K562 (cell line): ENCODE results near the gene TRPC4AP. TPM values are rescaled to one million over a fixed set of nuclear protein-coding genes. Genes with fewer than 3 reads are reported as not detected.
A peak's percentile ranks its signal among the peaks of the same experiment; 100 is the strongest.

Experiments used
- ATAC-seq: fragments of 200-7000 bp; cut with Tn5 transposase; 3 replicates; pipeline ENCODE4 v1.9.1; 2020; ENCODE audit warnings: moderate library complexity
- BruUV-seq: library from RNA; stranded (reverse); fragments of 400-500 nt; replicated peaks from 2 replicates; lab custom pipeline; 2021; lab: Mats Ljungman, UMichigan
- CTCF ChIA-PET: fragments of 300-600 bp; formaldehyde crosslinking; extraction: SDS; loops from one replicate; lab custom pipeline; 2021; ENCODE audit warnings: low intra/inter-chr PET ratio; lab: Yijun Ruan, JAX
- POLR2A ChIA-PET: fragments of 300-600, 350-650 bp; sonication (Branson Sonifier 250); formaldehyde crosslinking; extraction: SDS; loops from one replicate; lab custom pipeline; 2021; ENCODE audit warnings: antibody characterized with exemption, inconsistent platforms; lab: Yijun Ruan, JAX
- DNase-seq, 4 experiments: peaks; one replicate each; pipeline versions ENCODE4 v3.0.0 to v3.0.0-alpha.2; 2011 to 2018; ENCODE audit warnings: low spot score in 3 of 4, mixed read lengths in 3 of 4; ENCODE audit errors: extremely low read depth in 1 of 4
- FAIRE-seq: peaks from 2 replicates; lab custom pipeline; 2011; peaks lifted over from hg19 to GRCh38; lab: Jason Lieb, UNC
- H2AFZ ChIP-seq: 2 replicates; pipeline ENCODE4 v1.6.0; 2011; ENCODE audit warnings: low read depth, low read length, control low read depth, inconsistent platforms
- H3K27ac ChIP-seq: fragments of 200-600 bp; 3 replicates; pipeline ENCODE4 v1.8.0; 2011; ENCODE audit warnings: low read depth, mild to moderate bottlenecking, control low read depth, inconsistent platforms, low read length, moderate library complexity, mixed read lengths; ENCODE audit errors: extremely low read depth
- H3K27me3 ChIP-seq, 2 experiments: fragments of 300-600 bp in 1 of 2; 2 replicates in 1 of 2; 3 replicates in 1 of 2; pipeline versions ENCODE4 v1.6.0 to v1.8.0; 2011; ENCODE audit warnings: inconsistent platforms in 2 of 2, low read length in 2 of 2, mild to moderate bottlenecking in 1 of 2, mixed read lengths in 1 of 2, moderate library complexity in 1 of 2; ENCODE audit not compliant: control insufficient read depth in 2 of 2, insufficient read depth in 2 of 2
- H3K36me3 ChIP-seq: fragments of 300-600 bp; 3 replicates; pipeline ENCODE4 v1.8.0; 2011; ENCODE audit warnings: mild to moderate bottlenecking, low read length, inconsistent platforms; ENCODE audit not compliant: control insufficient read depth, insufficient read depth
- H3K4me1 ChIP-seq, 2 experiments: fragments of 200-600 bp in 1 of 2; replicated peaks in 1 of 2; 2 replicates in 1 of 2; 3 replicates in 1 of 2; pipeline versions ENCODE4 v1.5.1 to v1.8.0; 2011; ENCODE audit warnings: inconsistent platforms in 2 of 2, low read length in 2 of 2, mild to moderate bottlenecking in 1 of 2, mixed read lengths in 1 of 2, moderate library complexity in 1 of 2; ENCODE audit not compliant: control insufficient read depth in 2 of 2, insufficient read depth in 2 of 2
- H3K4me2 ChIP-seq: 2 replicates; pipeline ENCODE4 v1.6.1; 2011; ENCODE audit warnings: low read length, control low read depth, inconsistent platforms, mixed read lengths; ENCODE audit not compliant: insufficient read depth
- H3K4me3 ChIP-seq: fragments of 200-600 bp; sonication (generic), shearing (Covaris generic); 2 replicates; pipeline ENCODE4 v1.5.1; 2016; ENCODE audit warnings: control low read depth, inconsistent platforms
- H3K79me2 ChIP-seq: fragments of 200-600 bp; 3 replicates; pipeline ENCODE4 v1.8.0; 2011; ENCODE audit warnings: low read length, inconsistent platforms; ENCODE audit not compliant: control insufficient read depth, insufficient read depth
- H3K9ac ChIP-seq, 2 experiments: 2 replicates each; pipeline versions ENCODE4 v1.6.0 to v1.6.1; 2011; ENCODE audit warnings: low read depth in 2 of 2, low read length in 2 of 2, control low read depth in 1 of 2, inconsistent platforms in 1 of 2, mild to moderate bottlenecking in 1 of 2, mixed read lengths in 1 of 2; ENCODE audit not compliant: insufficient read depth in 1 of 2
- H3K9me1 ChIP-seq: one replicate; pipeline ENCODE4 v1.6.0; 2011; ENCODE audit warnings: inconsistent platforms, mild to moderate bottlenecking, low read length, moderate library complexity; ENCODE audit not compliant: control insufficient read depth, insufficient read depth
- H3K9me3 ChIP-seq: replicated peaks from 2 replicates; pipeline ENCODE4 v1.5.1; 2011; ENCODE audit warnings: low read depth, low read length, inconsistent platforms; ENCODE audit not compliant: control insufficient read depth, insufficient read depth
- H4K20me1 ChIP-seq: replicated peaks from 2 replicates; pipeline ENCODE4 v1.6.1; 2011; ENCODE audit warnings: low read length, inconsistent platforms, mixed read lengths; ENCODE audit not compliant: control insufficient read depth, insufficient read depth
- RAD21 ChIP-seq, 2 experiments: fragments of 250-450 bp in 1 of 2; fragments of 450-650 bp in 1 of 2; sonication (Bioruptor Pico) in 1 of 2; formaldehyde crosslinking in 1 of 2; IDR thresholded peaks in 1 of 2; conservative IDR thresholded peaks in 1 of 2; 2 replicates each; pipeline versions ENCODE4 v1.4.0 to v1.8.0; 2020 to 2022; ENCODE audit warnings: mild to moderate bottlenecking in 2 of 2, moderate library complexity in 1 of 2
- WGBS: fragments of 100-300 bp; shearing (Covaris generic); methylation state at CpG from one replicate; pipeline ENCODE4 v1.1.6; 2016; ENCODE audit warnings: low coverage, mixed read lengths; ENCODE audit not compliant: insufficient coverage; ENCODE audit errors: missing lambda C conversion rate; 5-methylcytosine and 5-hydroxymethylcytosine counted together
- in situ Hi-C: fragments of 300-500 bp; cut with MboI; formaldehyde crosslinking; loops from 4 replicates; pipeline ENCODE4 v1.15.0; 2018; ENCODE audit warnings: inconsistent platforms, mixed read lengths
- intact Hi-C: fragments of 100-400 bp; cut with micrococcal nuclease; formaldehyde crosslinking; loops from 2 replicates; pipeline ENCODE4 v1.14.2; 2022
- polyA plus RNA-seq, 8 experiments: library from polyadenylated mRNA; depleted of rRNA in 4 of 8; stranded (reverse) in 5 of 8; unstranded in 3 of 8; fragments of >200 nt; fragmentation: Nextera tagmentation in 2 of 8; fragmentation: Illumina TruSeq in 1 of 8; extraction: Ambion mirVana in 2 of 8; extraction: Trizol in 1 of 8; gene quantifications; 2 replicates each; pipeline versions ENCODE4 v1.2.1 to v1.2.3, GENCODE V29; 2011 to 2014; ENCODE audit warnings: inconsistent platforms in 1 of 8, missing spikeins in 1 of 8
- total RNA-seq, 7 experiments: library from RNA; depleted of rRNA in 6 of 7; stranded (reverse); fragments of >200 nt in 6 of 7; fragmentation: Illumina TruSeq in 2 of 7; extraction: Trizol in 2 of 7; gene quantifications; 2 replicates each; pipeline versions ENCODE4 v1.2.1 to v1.2.3, GENCODE V29; 2011 to 2021; ENCODE audit warnings: low replicate concordance in 1 of 7
- TF ChIP-seq, protein P1 (sequence below): sonication (generic); formaldehyde crosslinking; IDR thresholded peaks from 2 replicates; pipeline ENCODE4 v1.9.0; 2022; ENCODE audit warnings: mild to moderate bottlenecking, missing genetic modification reagents
- TF ChIP-seq, protein P2 (sequence below): sonication (generic); formaldehyde crosslinking; IDR thresholded peaks from 2 replicates; pipeline ENCODE4 v1.8.0; 2022; ENCODE audit warnings: mild to moderate bottlenecking, missing genetic modification reagents, borderline replicate concordance
- TF ChIP-seq, protein P3 (sequence below): fragments of 450-650 bp; formaldehyde crosslinking; IDR thresholded peaks from 2 replicates; pipeline ENCODE4 v1.4.0; 2020; ENCODE audit warnings: mild to moderate bottlenecking, mixed read lengths

The TRPC4AP gene
- total and polyA plus RNA-seq, 9 of the 15 experiments (the other 6 are each of a cell fraction or from before 2014, with no cell fraction given) = 2.3 to 70.3 (median 33.3) TPM

DNA sequence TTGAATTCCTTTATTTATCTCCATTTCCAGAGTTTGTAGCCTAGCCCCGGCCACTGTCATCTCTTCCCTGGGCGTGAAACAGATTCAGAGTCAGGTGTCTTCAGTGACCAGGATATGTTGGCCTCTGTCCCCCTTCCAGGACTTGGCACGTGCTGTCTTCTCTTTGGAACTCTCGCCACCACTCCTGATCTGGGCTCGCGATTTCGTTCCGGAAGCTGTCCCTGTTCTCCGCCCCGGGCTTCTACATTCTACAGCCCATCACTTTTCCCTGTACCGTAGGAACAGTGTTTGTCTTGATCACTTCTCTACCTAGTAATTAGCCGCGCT, 137.7 kb downstream of the TRPC4AP start:
- Histone ChIP-seq H3K4me3 (peak overlapping the region; percentile 55), H3K36me3 (peaks cover 31% of the 10 kb centered on the region), H3K9me1 (no peaks in the 10 kb centered on the region), H3K27me3 (no peaks in the 10 kb centered on the region), H3K79me2 (peaks cover 25% of the 10 kb centered on the region), H2AFZ (peak overlapping the region; percentile 98), H3K27ac (peak overlapping the region; percentile 89), H3K9ac (peak overlapping the region; percentile 86 to 98), H3K9me3 (no peaks in the 10 kb centered on the region), H3K4me2 (peak overlapping the region; percentile 90), H3K4me1 (peaks cover 13 to 20% of the 10 kb centered on the region in 2 experiments; a peak in 4 of 5 replicates), H4K20me1 (no peaks in the 10 kb centered on the region)
- FAIRE-seq (no peak), ATAC-seq (peak; percentile 60), DNase-seq (peak; percentile 46 to 76 (median 51))
- BruUV-seq = no TSS peak
- ChIA-PET POLR2A (interaction anchor here (0.5 to 2.8 kb wide), 7 partner anchors 8 to 787 kb away, joined by 3 to 12 read pairs (median 3); partner anchors contain the start of gene RBM39), CTCF (interaction anchor here (1.9 kb wide), 1 partner anchor 81 kb away, joined by 5 read pairs; no protein-coding TSS in a partner anchor)
- intact Hi-C loops = loop anchor here (1.0 kb wide), 2 partner anchors 81 to 118 kb away; no protein-coding TSS in a partner anchor
- WGBS = under 1% methylated on average over 13 of the region's 13 CpGs
- in situ Hi-C loops = loop anchor here (5.0 kb wide), 1 partner anchor 83 kb away; the partner anchor contains the start of gene GGT7
- TF ChIP-seq, protein P1, sequence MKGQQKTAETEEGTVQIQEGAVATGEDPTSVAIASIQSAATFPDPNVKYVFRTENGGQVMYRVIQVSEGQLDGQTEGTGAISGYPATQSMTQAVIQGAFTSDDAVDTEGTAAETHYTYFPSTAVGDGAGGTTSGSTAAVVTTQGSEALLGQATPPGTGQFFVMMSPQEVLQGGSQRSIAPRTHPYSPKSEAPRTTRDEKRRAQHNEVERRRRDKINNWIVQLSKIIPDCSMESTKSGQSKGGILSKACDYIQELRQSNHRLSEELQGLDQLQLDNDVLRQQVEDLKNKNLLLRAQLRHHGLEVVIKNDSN (CRISPR knock-in tag) = peak; percentile 32; the same call in 1 of the 2 replicates
- TF ChIP-seq, protein P2, sequence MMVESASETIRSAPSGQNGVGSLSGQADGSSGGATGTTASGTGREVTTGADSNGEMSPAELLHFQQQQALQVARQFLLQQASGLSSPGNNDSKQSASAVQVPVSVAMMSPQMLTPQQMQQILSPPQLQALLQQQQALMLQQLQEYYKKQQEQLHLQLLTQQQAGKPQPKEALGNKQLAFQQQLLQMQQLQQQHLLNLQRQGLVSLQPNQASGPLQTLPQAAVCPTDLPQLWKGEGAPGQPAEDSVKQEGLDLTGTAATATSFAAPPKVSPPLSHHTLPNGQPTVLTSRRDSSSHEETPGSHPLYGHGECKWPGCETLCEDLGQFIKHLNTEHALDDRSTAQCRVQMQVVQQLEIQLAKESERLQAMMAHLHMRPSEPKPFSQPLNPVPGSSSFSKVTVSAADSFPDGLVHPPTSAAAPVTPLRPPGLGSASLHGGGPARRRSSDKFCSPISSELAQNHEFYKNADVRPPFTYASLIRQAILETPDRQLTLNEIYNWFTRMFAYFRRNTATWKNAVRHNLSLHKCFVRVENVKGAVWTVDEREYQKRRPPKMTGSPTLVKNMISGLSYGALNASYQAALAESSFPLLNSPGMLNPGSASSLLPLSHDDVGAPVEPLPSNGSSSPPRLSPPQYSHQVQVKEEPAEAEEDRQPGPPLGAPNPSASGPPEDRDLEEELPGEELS (CRISPR knock-in tag) = no peak
- TF ChIP-seq, protein P3, sequence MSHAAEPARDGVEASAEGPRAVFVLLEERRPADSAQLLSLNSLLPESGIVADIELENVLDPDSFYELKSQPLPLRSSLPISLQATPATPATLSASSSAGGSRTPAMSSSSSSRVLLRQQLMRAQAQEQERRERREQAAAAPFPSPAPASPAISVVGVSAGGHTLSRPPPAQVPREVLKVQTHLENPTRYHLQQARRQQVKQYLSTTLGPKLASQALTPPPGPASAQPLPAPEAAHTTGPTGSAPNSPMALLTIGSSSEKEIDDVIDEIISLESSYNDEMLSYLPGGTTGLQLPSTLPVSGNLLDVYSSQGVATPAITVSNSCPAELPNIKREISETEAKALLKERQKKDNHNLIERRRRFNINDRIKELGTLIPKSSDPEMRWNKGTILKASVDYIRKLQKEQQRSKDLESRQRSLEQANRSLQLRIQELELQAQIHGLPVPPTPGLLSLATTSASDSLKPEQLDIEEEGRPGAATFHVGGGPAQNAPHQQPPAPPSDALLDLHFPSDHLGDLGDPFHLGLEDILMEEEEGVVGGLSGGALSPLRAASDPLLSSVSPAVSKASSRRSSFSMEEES (CRISPR knock-in tag) = 0 out of 2 replicates have a peak, but pooled peaks have one; percentile 15
- 0 out of 4 replicates have a peak, but pooled peaks of 1 of the 2 experiments have one; percentile 10 for TF ChIP-seq RAD21 (CRISPR knock-in tag; conservative IDR thresholded peaks at IDR 0.05 in 1 of 2, IDR thresholded peaks at IDR 0.05 in 1 of 2)
